ENCODE data around the gene L3MBTL4. TPM values are rescaled to one million over a fixed set of nuclear protein-coding genes. Genes with fewer than 3 reads are reported as not detected.

Gene L3MBTL4
- total and polyA plus RNA-seq, 9 of the 15 experiments (the other 6 are each of a cell fraction or from before 2014, with no cell fraction given), result not detected

DNA sequence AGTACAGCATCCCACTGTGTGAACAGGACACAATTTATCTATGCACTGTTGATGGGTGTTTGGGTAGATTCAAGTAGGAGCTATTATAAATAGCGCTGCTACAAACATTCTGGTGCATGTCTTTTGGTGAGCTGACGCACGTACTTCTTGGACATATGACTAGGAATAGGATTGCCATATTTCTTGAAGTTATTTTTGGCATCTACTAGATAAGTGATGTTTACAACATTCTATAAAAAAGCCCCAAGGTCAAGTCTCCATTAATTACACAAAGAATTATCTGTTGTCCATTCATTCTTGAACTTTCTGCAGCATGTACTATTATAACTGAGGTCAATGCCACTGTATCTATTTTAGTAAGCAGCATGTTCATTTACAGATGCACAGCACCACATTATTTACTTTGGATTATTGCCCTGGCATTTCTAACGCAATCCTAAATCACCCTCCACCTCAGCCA, 293.9 kb downstream of the L3MBTL4 start:
- TF ChIP-seq BDP1 (IDR thresholded peaks at IDR 0.05; ENCODE audit: insufficient read depth, insufficient read length), result no peak
- no peak for TF ChIP-seq ZNF324 (CRISPR knock-in tag; IDR thresholded peaks at IDR 0.05)
- TF ChIP-seq ZNF354B (CRISPR knock-in tag; IDR thresholded peaks at IDR 0.05), result no peak
- TF ChIP-seq GABPA (tag; conservative IDR thresholded peaks at IDR 0.05; ENCODE audit: low read depth), result no peak
- no peak for TF ChIP-seq FOXJ3 (CRISPR knock-in tag; IDR thresholded peaks at IDR 0.05)
- no peak for TF ChIP-seq ERF (CRISPR knock-in tag; IDR thresholded peaks at IDR 0.05)
- Histone ChIP-seq H3K36me3 (ENCODE audit: control insufficient read depth, insufficient read depth, low read length) (no peaks in the 10 kb centered on the region), H2AFZ (ENCODE audit: low read depth, low read length) (no peak overlapping the region), H3K79me2 (ENCODE audit: control insufficient read depth, insufficient read depth, low read length) (no peaks in the 10 kb centered on the region), H3K4me1 (replicated peaks in 1 of 2; ENCODE audit: control insufficient read depth in 2 of 2, insufficient read depth in 2 of 2, low read length in 2 of 2) (no peaks in the 10 kb centered on the region), H3K9me1 (ENCODE audit: control insufficient read depth, insufficient read depth, low read length) (no peaks in the 10 kb centered on the region), H3K27me3 (ENCODE audit: control insufficient read depth in 2 of 2, insufficient read depth in 2 of 2, low read length in 2 of 2) (no peaks in the 10 kb centered on the region), H3K4me2 (ENCODE audit: insufficient read depth, low read length) (no peak overlapping the region), H3K9ac (ENCODE audit: insufficient read depth in 1 of 2, low read depth in 2 of 2, low read length in 2 of 2) (no peak overlapping the region), H3K4me3 (no peak overlapping the region), H3K27ac (ENCODE audit: extremely low read depth, low read depth, low read length) (no peak overlapping the region), H3K9me3 (replicated peaks; ENCODE audit: control insufficient read depth, insufficient read depth, low read depth, low read length) (no peaks in the 10 kb centered on the region; the same call in 1 of the 2 replicates), H4K20me1 (replicated peaks; ENCODE audit: control insufficient read depth, insufficient read depth, low read length) (no peaks in the 10 kb centered on the region)
- 0% methylated on average over 4 of the region's 4 CpGs for WGBS (ENCODE audit: insufficient coverage, low coverage, missing lambda C conversion rate)
- ChIA-PET POLR2A (no interaction called here), CTCF (ENCODE audit: low intra/inter-chr PET ratio) (no interaction called here)
- in situ Hi-C loops (cut with MboI) (no loop called here), intact Hi-C loops (cut with micrococcal nuclease) (no loop called here)
- no TSS peak for BruUV-seq (replicated peaks)
- no peak for ATAC-seq
- no peak for DNase-seq (ENCODE audit: extremely low read depth in 1 of 4, low spot score in 3 of 4)
- FAIRE-seq, result no peak

DNA sequence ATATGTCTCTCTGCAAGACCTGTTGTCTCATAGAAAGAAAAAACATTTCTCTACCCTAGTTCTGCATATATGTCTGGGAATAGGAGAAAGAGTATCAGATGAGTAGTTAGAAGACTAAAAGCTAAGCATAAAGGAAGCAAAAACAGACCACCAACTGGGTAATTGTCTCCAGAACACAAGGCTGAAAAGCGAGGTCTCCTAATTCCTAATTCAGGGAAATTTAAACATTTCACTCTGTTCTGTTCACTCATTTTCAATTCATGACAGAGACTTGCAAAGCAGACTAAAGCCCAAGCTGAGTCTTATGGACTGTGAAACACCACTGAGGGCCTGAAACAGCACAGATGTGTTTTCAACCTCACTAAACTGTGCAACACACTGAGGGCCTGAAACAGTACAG, 294.9 kb downstream of the L3MBTL4 start:
- CTCF ChIA-PET (ENCODE audit: low intra/inter-chr PET ratio), result no interaction called here
- no peaks in the 10 kb centered on the region for H4K20me1 ChIP-seq (replicated peaks; ENCODE audit: control insufficient read depth, insufficient read depth, low read length)
- POLR2A ChIA-PET, result no interaction called here
- in situ Hi-C loops (cut with MboI) (no loop called here), intact Hi-C loops (cut with micrococcal nuclease) (no loop called here)
- TF ChIP-seq FIP1L1 (IDR thresholded peaks at IDR 0.05; ENCODE audit: low read depth, low read length, poor library complexity, severe bottlenecking), result no peak
- no peak for FAIRE-seq
- H3K27ac ChIP-seq (ENCODE audit: extremely low read depth, low read depth, low read length), result no peak overlapping the region
- no peaks in the 10 kb centered on the region for H3K79me2 ChIP-seq (ENCODE audit: control insufficient read depth, insufficient read depth, low read length)
- no peak for DNase-seq (ENCODE audit: extremely low read depth in 1 of 4, low spot score in 3 of 4)
- H3K4me2 ChIP-seq (ENCODE audit: insufficient read depth, low read length), result no peak overlapping the region
- no peaks in the 10 kb centered on the region for H3K9me1 ChIP-seq (ENCODE audit: control insufficient read depth, insufficient read depth, low read length)
- BruUV-seq (replicated peaks), result no TSS peak
- WGBS (ENCODE audit: insufficient coverage, low coverage, missing lambda C conversion rate), result 0% methylated on average over 1 of the region's 1 CpG
- peaks cover 2% of the 10 kb centered on the region for H3K9me3 ChIP-seq (replicated peaks; ENCODE audit: control insufficient read depth, insufficient read depth, low read depth, low read length)
- no peak overlapping the region for H3K4me3 ChIP-seq
- H3K9ac ChIP-seq (ENCODE audit: insufficient read depth in 1 of 2, low read depth in 2 of 2, low read length in 2 of 2), result no peak overlapping the region
- H3K4me1 ChIP-seq (replicated peaks in 1 of 2; ENCODE audit: control insufficient read depth in 2 of 2, insufficient read depth in 2 of 2, low read length in 2 of 2), result no peaks in the 10 kb centered on the region
- H3K36me3 ChIP-seq (ENCODE audit: control insufficient read depth, insufficient read depth, low read length), result no peaks in the 10 kb centered on the region
- no peak for ATAC-seq
- no peak overlapping the region for H2AFZ ChIP-seq (ENCODE audit: low read depth, low read length)
- H3K27me3 ChIP-seq (ENCODE audit: control insufficient read depth in 2 of 2, insufficient read depth in 2 of 2, low read length in 2 of 2), result no peaks in the 10 kb centered on the region

All from K562 (cell line).